WTC11 (cell line): ENCODE data around the gene APOBEC2. TPM values are rescaled to one million over a fixed set of nuclear protein-coding genes. Genes with fewer than 3 reads are reported as not detected.
"Not testable (repeated sequence)": the region's sequence is repeated elsewhere in the genome, so short reads cannot be mapped to it uniquely, and the experiment has no call there.

Experiments used
- ATAC-seq: fragments of 200-7000 bp; cut with Tn5 transposase; 2 replicates; pipeline ENCODE4 v1.10.0; 2021; ENCODE audit warnings: mild to moderate bottlenecking, moderate library complexity
- CTCF ChIA-PET: fragments of 300-600 bp; sonication (Branson Sonifier 250); formaldehyde crosslinking; loops from one replicate; lab custom pipeline; 2021; ENCODE audit warnings: antibody characterized with exemption; lab: Charles Lee
- POLR2A ChIA-PET: fragments of 350-600 bp; sonication (Branson Sonifier 250); formaldehyde crosslinking; loops from one replicate; lab custom pipeline; 2021; ENCODE audit warnings: antibody characterized with exemption; lab: Charles Lee
- DNase-seq: peaks from one replicate; pipeline ENCODE4 v3.0.0; 2021; ENCODE audit warnings: low spot score
- H3K27ac Mint-ChIP-seq: 2 replicates; pipeline ENCODE4 v1.8.0; 2021; ENCODE audit warnings: mixed read lengths
- H3K27me3 Mint-ChIP-seq: 2 replicates; pipeline ENCODE4 v1.8.0; 2021; ENCODE audit warnings: low read depth, mild to moderate bottlenecking, moderate library complexity, mixed read lengths
- H3K36me3 Mint-ChIP-seq: 2 replicates; pipeline ENCODE4 v1.8.0; 2021; ENCODE audit warnings: mixed read lengths
- H3K4me1 Mint-ChIP-seq: 2 replicates; pipeline ENCODE4 v1.8.0; 2022; ENCODE audit warnings: mixed read lengths
- H3K4me3 Mint-ChIP-seq: 2 replicates; pipeline ENCODE4 v1.8.0; 2021; ENCODE audit warnings: mild to moderate bottlenecking, moderate library complexity, mixed read lengths
- H3K9me3 Mint-ChIP-seq: 2 replicates; pipeline ENCODE4 v1.8.0; 2021; ENCODE audit warnings: mixed read lengths
- ARID4B ChIP-seq: sonication (generic); formaldehyde crosslinking; IDR thresholded peaks from 2 replicates; pipeline ENCODE4 v1.8.0; 2023; ENCODE audit warnings: missing genetic modification reagents, mild to moderate bottlenecking, borderline replicate concordance
- ATF1 ChIP-seq: sonication (generic); formaldehyde crosslinking; IDR thresholded peaks from 2 replicates; pipeline ENCODE4 v1.8.1; 2023; ENCODE audit warnings: mild to moderate bottlenecking, moderate library complexity, missing genetic modification reagents
- ATF3 ChIP-seq: sonication (generic); formaldehyde crosslinking; conservative IDR thresholded peaks from 2 replicates; pipeline ENCODE4 v1.8.1; 2022; ENCODE audit warnings: mild to moderate bottlenecking, missing genetic modification reagents
- ATF6 ChIP-seq: sonication (generic); formaldehyde crosslinking; IDR thresholded peaks from 2 replicates; pipeline ENCODE4 v1.8.1; 2023; ENCODE audit warnings: mild to moderate bottlenecking, missing genetic modification reagents
- CTCF ChIP-seq: fragments of 200-600 bp; IDR thresholded peaks from 2 replicates; pipeline ENCODE4 v1.8.0; 2022; ENCODE audit warnings: antibody characterized with exemption
- FOXJ3 ChIP-seq: sonication (generic); formaldehyde crosslinking; IDR thresholded peaks from 2 replicates; pipeline ENCODE4 v1.9.0; 2021; ENCODE audit warnings: missing genetic modification reagents, mild to moderate bottlenecking, borderline replicate concordance
- GTF2I ChIP-seq: fragments of 250-450 bp; sonication (Bioruptor Pico); conservative IDR thresholded peaks from 2 replicates; pipeline ENCODE4 v1.4.0; 2021; ENCODE audit warnings: mild to moderate bottlenecking
- NFATC4 ChIP-seq: fragments of 250-450 bp; sonication (Bioruptor Pico); IDR thresholded peaks from 2 replicates; pipeline ENCODE4 v1.9.0; 2021; ENCODE audit warnings: mild to moderate bottlenecking
- NFYB ChIP-seq: sonication (generic); formaldehyde crosslinking; conservative IDR thresholded peaks from 2 replicates; pipeline ENCODE4 v1.8.0; 2022; ENCODE audit warnings: low read depth, missing genetic modification reagents
- NR1H2 ChIP-seq: sonication (generic); formaldehyde crosslinking; IDR thresholded peaks from 2 replicates; pipeline ENCODE4 v1.9.0; 2021; ENCODE audit warnings: mild to moderate bottlenecking, moderate library complexity, missing genetic modification reagents
- NR2C2 ChIP-seq: sonication (generic); formaldehyde crosslinking; IDR thresholded peaks from 2 replicates; pipeline ENCODE4 v1.8.0; 2022; ENCODE audit warnings: mild to moderate bottlenecking, missing genetic modification reagents
- ZNF232 ChIP-seq: sonication (generic); formaldehyde crosslinking; IDR thresholded peaks from 2 replicates; pipeline ENCODE4 v1.8.0; 2022; ENCODE audit warnings: mild to moderate bottlenecking, missing genetic modification reagents
- ZNF281 ChIP-seq: sonication (generic); formaldehyde crosslinking; IDR thresholded peaks from 2 replicates; pipeline ENCODE4 v1.8.0; 2023; ENCODE audit warnings: mild to moderate bottlenecking, missing genetic modification reagents
- total RNA-seq: library from RNA; stranded (reverse); gene quantifications from 3 replicates; pipeline ENCODE4 v1.2.3, GENCODE V29; 2021
- TF ChIP-seq, protein P1 (sequence below): sonication (generic); formaldehyde crosslinking; IDR thresholded peaks from 2 replicates; pipeline ENCODE4 v1.8.0; 2022; ENCODE audit warnings: mild to moderate bottlenecking, missing genetic modification reagents
- TF ChIP-seq, protein P2 (sequence below): sonication (generic); formaldehyde crosslinking; IDR thresholded peaks from 2 replicates; pipeline ENCODE4 v1.8.1; 2023; ENCODE audit warnings: mild to moderate bottlenecking, missing genetic modification reagents, moderate library complexity
- TF ChIP-seq, protein P3 (sequence below): fragments of 250-450 bp; sonication (Bioruptor Pico); IDR thresholded peaks from 2 replicates; pipeline ENCODE4 v2.1.2; 2022; ENCODE audit warnings: mild to moderate bottlenecking, moderate library complexity
- TF ChIP-seq, protein P4 (sequence below): sonication (generic); formaldehyde crosslinking; IDR thresholded peaks from 2 replicates; pipeline ENCODE4 v1.8.1; 2022; ENCODE audit warnings: low read depth, mild to moderate bottlenecking, moderate library complexity, missing genetic modification reagents, borderline replicate concordance

APOBEC2 gene
- total RNA-seq, 1 experiment from 2014 or later = not detected

GRCh38 chr6:41006980-41007379, 46.0 kb upstream of the APOBEC2 start:
- ATAC-seq, DNase-seq, H3K9me3 Mint-ChIP-seq, H3K4me3 Mint-ChIP-seq, CTCF ChIA-PET, H3K36me3 Mint-ChIP-seq, H3K27ac Mint-ChIP-seq, POLR2A ChIA-PET: not testable (repeated sequence)
- Mint-ChIP-seq H3K4me1 (peaks cover 15% of the 10 kb centered on the region), H3K27me3 (peaks cover 12% of the 10 kb centered on the region; the same call in 1 of the 2 replicates)

DNA sequence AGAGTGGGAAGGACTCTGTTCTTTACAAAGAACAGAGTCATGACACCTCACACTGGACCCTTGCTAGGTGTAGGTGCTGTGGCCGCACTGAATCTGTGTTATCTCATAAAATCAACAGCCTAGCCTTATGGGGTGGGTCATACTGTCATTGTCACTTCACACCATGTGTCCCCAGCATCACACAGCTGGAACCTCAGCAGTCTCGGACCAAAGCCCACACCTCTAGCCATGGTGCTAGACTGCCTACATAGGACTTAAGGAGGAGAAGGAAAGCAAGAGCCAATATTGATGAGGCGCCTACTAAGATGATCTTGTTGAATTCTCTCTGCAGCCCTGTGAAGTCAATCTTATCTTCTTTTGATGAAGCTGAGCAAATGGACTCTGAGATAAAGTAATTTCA, 45.0 kb upstream of the APOBEC2 start:
- DNase-seq = no peak
- Mint-ChIP-seq H3K27ac (no peak overlapping the region), H3K27me3 (peaks cover 5% of the 10 kb centered on the region; the same call in 1 of the 2 replicates), H3K4me1 (peaks cover 13% of the 10 kb centered on the region), H3K9me3 (peaks cover 7% of the 10 kb centered on the region), H3K4me3 (no peak overlapping the region), H3K36me3 (no peaks in the 10 kb centered on the region)
- ChIA-PET POLR2A (no interaction called here), CTCF (interaction anchor here (1.4 kb wide), 1 partner anchor 19 kb away, joined by 4 read pairs; no protein-coding TSS in a partner anchor)
- no peak for ATAC-seq
- TF ChIP-seq ZNF281 = no peak
- TF ChIP-seq FOXJ3 (CRISPR knock-in tag) = no peak
- no peak for TF ChIP-seq GTF2I (CRISPR knock-in tag)
- TF ChIP-seq, protein P1, sequence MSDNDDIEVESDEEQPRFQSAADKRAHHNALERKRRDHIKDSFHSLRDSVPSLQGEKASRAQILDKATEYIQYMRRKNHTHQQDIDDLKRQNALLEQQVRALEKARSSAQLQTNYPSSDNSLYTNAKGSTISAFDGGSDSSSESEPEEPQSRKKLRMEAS (CRISPR knock-in tag) = no peak
- TF ChIP-seq NFYB (CRISPR knock-in tag) = no peak
- no peak for TF ChIP-seq NR1H2 (CRISPR knock-in tag)
- TF ChIP-seq, protein P2, sequence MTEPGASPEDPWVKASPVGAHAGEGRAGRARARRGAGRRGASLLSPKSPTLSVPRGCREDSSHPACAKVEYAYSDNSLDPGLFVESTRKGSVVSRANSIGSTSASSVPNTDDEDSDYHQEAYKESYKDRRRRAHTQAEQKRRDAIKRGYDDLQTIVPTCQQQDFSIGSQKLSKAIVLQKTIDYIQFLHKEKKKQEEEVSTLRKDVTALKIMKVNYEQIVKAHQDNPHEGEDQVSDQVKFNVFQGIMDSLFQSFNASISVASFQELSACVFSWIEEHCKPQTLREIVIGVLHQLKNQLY (CRISPR knock-in tag) = no peak
- no peak for TF ChIP-seq ATF3 (CRISPR knock-in tag)
- TF ChIP-seq ARID4B (CRISPR knock-in tag) = no peak
- TF ChIP-seq NFATC4 = no peak

DNA sequence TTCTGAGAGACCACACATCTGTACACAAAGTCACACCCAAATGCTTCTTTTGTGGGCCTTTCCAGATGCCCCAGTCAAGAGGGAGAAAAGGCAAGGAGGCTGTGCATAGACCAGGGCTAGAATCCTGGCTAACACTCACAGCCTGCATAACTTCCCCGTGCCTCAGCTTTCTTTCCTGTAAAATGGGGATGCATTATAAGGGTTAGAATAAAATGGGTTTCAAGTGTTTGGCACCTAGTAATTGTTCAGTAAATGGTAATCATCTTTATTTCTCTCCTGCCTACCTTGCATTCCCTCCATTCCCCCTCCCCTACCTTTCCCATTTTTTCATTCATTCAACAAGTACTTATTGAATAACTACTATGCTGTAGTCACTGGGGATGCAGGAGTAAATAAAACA, 43.3 kb upstream of the APOBEC2 start:
- no peaks in the 10 kb centered on the region for H3K36me3 Mint-ChIP-seq
- CTCF ChIA-PET = interaction anchor here (1.4 to 1.5 kb wide), 2 partner anchors 11 to 18 kb away, joined by 3 to 4 read pairs; no protein-coding TSS in a partner anchor
- no peak overlapping the region for H3K27ac Mint-ChIP-seq
- DNase-seq (no peak), ATAC-seq (no peak)
- H3K27me3 Mint-ChIP-seq = no peaks in the 10 kb centered on the region; the same call in 1 of the 2 replicates
- POLR2A ChIA-PET = no interaction called here
- H3K4me1 Mint-ChIP-seq = peaks cover 13% of the 10 kb centered on the region
- H3K9me3 Mint-ChIP-seq = peaks cover 7% of the 10 kb centered on the region
- no peak overlapping the region for H3K4me3 Mint-ChIP-seq
- TF ChIP-seq CTCF (no peak), ZNF232 (CRISPR knock-in tag) (no peak), NR2C2 (CRISPR knock-in tag) (no peak), ATF1 (no peak), ATF6 (CRISPR knock-in tag) (no peak)
- TF ChIP-seq, protein P3, sequence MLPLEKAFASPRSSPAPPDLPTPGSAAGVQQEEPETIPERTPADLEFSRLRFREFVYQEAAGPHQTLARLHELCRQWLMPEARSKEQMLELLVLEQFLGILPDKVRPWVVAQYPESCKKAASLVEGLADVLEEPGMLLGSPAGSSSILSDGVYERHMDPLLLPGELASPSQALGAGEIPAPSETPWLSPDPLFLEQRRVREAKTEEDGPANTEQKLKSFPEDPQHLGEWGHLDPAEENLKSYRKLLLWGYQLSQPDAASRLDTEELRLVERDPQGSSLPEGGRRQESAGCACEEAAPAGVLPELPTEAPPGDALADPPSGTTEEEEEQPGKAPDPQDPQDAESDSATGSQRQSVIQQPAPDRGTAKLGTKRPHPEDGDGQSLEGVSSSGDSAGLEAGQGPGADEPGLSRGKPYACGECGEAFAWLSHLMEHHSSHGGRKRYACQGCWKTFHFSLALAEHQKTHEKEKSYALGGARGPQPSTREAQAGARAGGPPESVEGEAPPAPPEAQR (CRISPR knock-in tag) = no peak
- TF ChIP-seq, protein P4, sequence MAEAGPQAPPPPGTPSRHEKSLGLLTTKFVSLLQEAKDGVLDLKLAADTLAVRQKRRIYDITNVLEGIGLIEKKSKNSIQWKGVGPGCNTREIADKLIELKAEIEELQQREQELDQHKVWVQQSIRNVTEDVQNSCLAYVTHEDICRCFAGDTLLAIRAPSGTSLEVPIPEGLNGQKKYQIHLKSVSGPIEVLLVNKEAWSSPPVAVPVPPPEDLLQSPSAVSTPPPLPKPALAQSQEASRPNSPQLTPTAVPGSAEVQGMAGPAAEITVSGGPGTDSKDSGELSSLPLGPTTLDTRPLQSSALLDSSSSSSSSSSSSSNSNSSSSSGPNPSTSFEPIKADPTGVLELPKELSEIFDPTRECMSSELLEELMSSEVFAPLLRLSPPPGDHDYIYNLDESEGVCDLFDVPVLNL (CRISPR knock-in tag) = no peak
